Liver (tissue), 9 donors: ENCODE measurements around the gene CROCC2. TPM values are rescaled to one million over a fixed set of nuclear protein-coding genes. Genes with fewer than 3 reads are reported as not detected.

ENCODE experiments used
- DNase-seq: peaks from one replicate; pipeline ENCODE4 v3.0.0-alpha.2; 2017; ENCODE audit warnings: low spot score
- H3K27ac ChIP-seq, 2 donors: one replicate each; pipeline ENCODE4 v1.7.0; 2013; ENCODE audit warnings: inconsistent platforms in 2 of 2, low read length in 2 of 2, control low read depth in 1 of 2, low read depth in 1 of 2, mild to moderate bottlenecking in 1 of 2
- H3K27me3 ChIP-seq, 4 donors: one replicate each; pipeline versions ENCODE4 v1.6.1 to v1.7.0; 2013; ENCODE audit warnings: low read length in 3 of 4, inconsistent platforms in 1 of 4, mild to moderate bottlenecking in 1 of 4, moderate library complexity in 1 of 4; ENCODE audit not compliant: control insufficient read depth in 4 of 4, insufficient read depth in 4 of 4
- H3K36me3 ChIP-seq, 4 donors: one replicate each; pipeline versions ENCODE4 v1.6.1 to v1.7.0; 2013; ENCODE audit warnings: low read length in 3 of 4, mild to moderate bottlenecking in 3 of 4, low read depth in 1 of 4, moderate library complexity in 1 of 4; ENCODE audit not compliant: control insufficient read depth in 4 of 4, insufficient read depth in 3 of 4
- H3K4me1 ChIP-seq, 4 donors: one replicate each; pipeline versions ENCODE4 v1.6.1 to v1.7.0; 2013; ENCODE audit warnings: low read length in 3 of 4, mild to moderate bottlenecking in 3 of 4, moderate library complexity in 1 of 4; ENCODE audit not compliant: control insufficient read depth in 4 of 4, insufficient read depth in 4 of 4
- H3K4me3 ChIP-seq, 3 donors: one replicate each; pipeline versions ENCODE4 v1.6.1 to v1.7.0; 2013; ENCODE audit warnings: low read length in 3 of 3, control low read depth in 1 of 3, low read depth in 1 of 3, mild to moderate bottlenecking in 1 of 3
- H3K9ac ChIP-seq, 2 donors: one replicate each; pipeline ENCODE4 v1.7.0; 2013; ENCODE audit warnings: low read length in 2 of 2, mild to moderate bottlenecking in 2 of 2, moderate library complexity in 2 of 2, control low read depth in 1 of 2, low read depth in 1 of 2
- H3K9me3 ChIP-seq, 4 donors: one replicate each; pipeline versions ENCODE4 v1.6.1 to v1.7.0; 2013; ENCODE audit warnings: low read length in 3 of 4; ENCODE audit not compliant: control insufficient read depth in 4 of 4
- EGR1 ChIP-seq, 2 donors: IDR thresholded peaks; 2 replicates each; pipeline ENCODE4 v1.6.1; 2016 to 2018; ENCODE audit warnings: antibody characterized with exemption in 2 of 2, low read depth in 2 of 2
- FOXA1 ChIP-seq: IDR thresholded peaks from 2 replicates; pipeline ENCODE4 v1.6.1; 2016; ENCODE audit warnings: antibody characterized with exemption
- FOXA2 ChIP-seq: IDR thresholded peaks from 2 replicates; pipeline ENCODE4 v1.6.1; 2016; ENCODE audit warnings: antibody characterized with exemption
- JUND ChIP-seq, 2 donors: IDR thresholded peaks; 2 replicates each; pipeline ENCODE4 v1.6.1; 2016; ENCODE audit warnings: antibody characterized with exemption in 2 of 2
- NR2F2 ChIP-seq: IDR thresholded peaks from 2 replicates; pipeline ENCODE4 v1.6.1; 2016; ENCODE audit warnings: antibody characterized with exemption
- RAD21 ChIP-seq, 2 donors: IDR thresholded peaks; 2 replicates each; pipeline ENCODE4 v1.6.1; 2016; ENCODE audit warnings: antibody characterized with exemption in 2 of 2, mild to moderate bottlenecking in 2 of 2
- RXRA ChIP-seq, 2 donors: IDR thresholded peaks; 2 replicates each; pipeline ENCODE4 v1.6.1; 2017 to 2018; ENCODE audit warnings: antibody characterized with exemption in 2 of 2, mild to moderate bottlenecking in 1 of 2
- SP1 ChIP-seq: IDR thresholded peaks from 2 replicates; pipeline ENCODE4 v1.6.1; 2018; ENCODE audit warnings: antibody characterized with exemption, mild to moderate bottlenecking
- YY1 ChIP-seq: IDR thresholded peaks from 2 replicates; pipeline ENCODE4 v1.6.1; 2016; ENCODE audit warnings: antibody characterized with exemption, mild to moderate bottlenecking
- WGBS: extraction: QIAGEN DNeasy Blood & Tissue Kit; methylation state at CpG from one replicate; pipeline ENCODE4 v1.1.7; 2013; 5-methylcytosine and 5-hydroxymethylcytosine counted together
- polyA plus RNA-seq, 2 donors: library from polyadenylated mRNA; stranded (reverse) in 1 of 2; unstranded in 1 of 2; fragments of 200-250 nt in 1 of 2; fragments of >200 nt in 1 of 2; fragmentation: Nextera tagmentation in 1 of 2; extraction: Ambion mirVana in 1 of 2; gene quantifications; one replicate each; pipeline versions ENCODE4 v1.2.1 to v1.2.3, GENCODE V29; 2013 to 2015
- total RNA-seq, 2 donors: library from RNA; depleted of rRNA; stranded (reverse); fragments of >200 nt; gene quantifications; one replicate each; pipeline ENCODE4 v1.2.3, GENCODE V29; 2014
- TF ChIP-seq, protein P1 (sequence below): IDR thresholded peaks from 2 replicates; pipeline ENCODE4 v1.6.1; 2016; ENCODE audit warnings: antibody characterized with exemption
- TF ChIP-seq, protein P2 (sequence below): IDR thresholded peaks from 2 replicates; pipeline ENCODE4 v1.6.1; 2016; ENCODE audit warnings: antibody characterized with exemption, mild to moderate bottlenecking
- donor health status: healthy.
- donor health status: healthy.
- donor health status: healthy.
- donor health status: healthy.
- donor health status: healthy.

Gene CROCC2
- total and polyA plus RNA-seq, 4 donors, result under 0.01 to 0.13 (median 0.05) TPM

DNA sequence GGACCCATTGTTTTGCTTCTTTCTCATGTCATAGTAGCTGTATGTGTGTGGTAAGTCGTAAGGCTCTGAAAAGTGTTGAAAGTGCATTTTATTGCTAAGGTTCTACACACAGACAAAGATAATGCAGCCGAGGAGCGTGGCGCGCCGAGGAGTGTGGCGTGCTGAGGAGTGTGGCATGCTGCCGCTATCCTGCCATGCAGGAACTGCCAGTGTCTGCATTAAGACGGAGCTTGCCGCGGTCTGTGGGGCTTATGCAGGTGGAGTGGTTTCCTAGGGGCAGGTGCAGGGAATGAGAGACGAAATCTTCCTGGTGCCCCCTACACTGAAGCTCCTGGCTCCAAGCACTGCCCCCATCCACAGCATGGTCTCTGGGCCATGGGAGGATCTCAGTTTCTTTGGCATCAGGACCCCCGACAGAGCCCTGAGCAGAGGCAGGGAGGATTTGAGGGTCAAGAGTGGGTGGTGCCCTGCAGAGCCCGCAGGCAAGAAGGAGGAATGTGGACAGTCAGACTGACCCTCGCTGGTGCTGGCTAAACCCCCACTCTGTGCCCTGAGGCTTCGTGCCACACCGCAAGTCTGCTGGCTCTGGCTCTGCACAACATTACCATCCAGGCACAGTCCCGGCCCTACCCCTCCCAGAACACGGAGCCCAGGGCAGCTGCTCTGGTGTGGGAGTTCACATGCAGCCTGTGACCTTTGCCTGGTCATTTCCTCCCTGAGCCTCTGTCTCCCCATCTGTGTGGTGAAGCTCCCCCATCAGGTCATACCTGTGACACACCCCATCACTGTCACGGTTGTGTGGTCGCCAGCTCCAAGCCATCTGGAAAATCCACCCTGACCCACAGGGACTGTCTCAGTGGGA is 95.5 kb downstream of the CROCC2 start:
- TF ChIP-seq EGR1 (IDR thresholded peaks at IDR 0.05; ENCODE audit: low read depth in 2 of 2), result no peak
- peak in 1 of 2 donors; percentile 25 for TF ChIP-seq RXRA (IDR thresholded peaks at IDR 0.05)
- peaks cover 12 to 43% (median 32%) of the 10 kb centered on the region in 4 donors for H3K4me1 ChIP-seq
- H3K4me3 ChIP-seq, result no peak overlapping the region
- H3K9ac ChIP-seq, result no peak overlapping the region
- WGBS, result 87% methylated on average over 21 of the region's 21 CpGs
- H3K27me3 ChIP-seq, result no peaks in the 10 kb centered on the region
- peaks cover 5 to 10% (median 8%) of the 10 kb centered on the region in 4 donors for H3K9me3 ChIP-seq
- no peak overlapping the region for H3K27ac ChIP-seq
- DNase-seq, result peak; percentile 13
- peaks cover 0 to 9% (median 4%) of the 10 kb centered on the region in 4 donors for H3K36me3 ChIP-seq

DNA sequence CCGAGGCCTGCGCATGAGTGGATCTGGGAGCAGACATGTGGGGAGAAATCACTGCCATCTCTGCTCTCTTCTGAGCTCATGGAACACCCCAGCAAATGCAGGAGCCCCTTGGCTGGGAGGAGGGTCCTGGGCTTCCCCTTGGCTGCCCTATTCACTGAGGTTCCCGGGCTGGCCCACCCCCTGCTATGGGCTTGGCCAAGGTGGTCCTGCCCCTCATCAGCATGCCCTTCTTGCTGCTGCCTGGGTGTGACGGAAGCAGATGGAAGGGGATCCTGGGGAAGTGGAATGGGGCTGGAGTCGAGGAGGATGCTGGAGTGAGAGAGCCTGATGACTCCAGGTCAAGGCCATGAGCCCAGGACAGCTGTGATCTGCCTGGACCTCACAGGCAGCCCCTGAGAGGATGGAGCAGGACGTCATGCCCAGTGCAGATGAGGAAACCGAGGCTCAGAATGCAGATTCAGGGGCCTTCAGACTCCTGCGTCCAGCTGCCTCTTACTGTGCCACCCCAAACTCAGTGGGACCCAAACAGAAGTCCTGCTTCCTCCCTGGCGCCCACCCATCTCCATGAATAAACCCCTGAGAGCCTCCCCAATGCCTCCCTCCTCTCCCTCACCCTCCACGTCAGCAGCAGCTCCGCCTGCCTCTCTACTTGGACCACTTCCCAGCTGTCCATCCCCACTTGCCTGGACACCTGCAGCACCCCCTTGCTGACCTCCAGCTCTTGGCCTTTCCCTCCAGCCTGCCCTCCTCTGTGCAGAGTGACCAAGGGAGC is 96.3 kb downstream of the CROCC2 start:
- H3K9me3 ChIP-seq, result peaks cover 5 to 10% (median 8%) of the 10 kb centered on the region in 4 donors
- peaks cover 8 to 35% (median 24%) of the 10 kb centered on the region in 4 donors for H3K4me1 ChIP-seq
- H3K27ac ChIP-seq, result no peak overlapping the region
- WGBS, result 93% methylated on average over 11 of the region's 11 CpGs
- peak; percentile 16 for DNase-seq
- peaks cover 0 to 9% (median 4%) of the 10 kb centered on the region in 4 donors for H3K36me3 ChIP-seq
- H3K27me3 ChIP-seq, result no peaks in the 10 kb centered on the region
- no peak overlapping the region for H3K4me3 ChIP-seq
- TF ChIP-seq NR2F2, result no peak
- TF ChIP-seq YY1, result no peak
- no peak for TF ChIP-seq FOXA1
- TF ChIP-seq, protein P1, sequence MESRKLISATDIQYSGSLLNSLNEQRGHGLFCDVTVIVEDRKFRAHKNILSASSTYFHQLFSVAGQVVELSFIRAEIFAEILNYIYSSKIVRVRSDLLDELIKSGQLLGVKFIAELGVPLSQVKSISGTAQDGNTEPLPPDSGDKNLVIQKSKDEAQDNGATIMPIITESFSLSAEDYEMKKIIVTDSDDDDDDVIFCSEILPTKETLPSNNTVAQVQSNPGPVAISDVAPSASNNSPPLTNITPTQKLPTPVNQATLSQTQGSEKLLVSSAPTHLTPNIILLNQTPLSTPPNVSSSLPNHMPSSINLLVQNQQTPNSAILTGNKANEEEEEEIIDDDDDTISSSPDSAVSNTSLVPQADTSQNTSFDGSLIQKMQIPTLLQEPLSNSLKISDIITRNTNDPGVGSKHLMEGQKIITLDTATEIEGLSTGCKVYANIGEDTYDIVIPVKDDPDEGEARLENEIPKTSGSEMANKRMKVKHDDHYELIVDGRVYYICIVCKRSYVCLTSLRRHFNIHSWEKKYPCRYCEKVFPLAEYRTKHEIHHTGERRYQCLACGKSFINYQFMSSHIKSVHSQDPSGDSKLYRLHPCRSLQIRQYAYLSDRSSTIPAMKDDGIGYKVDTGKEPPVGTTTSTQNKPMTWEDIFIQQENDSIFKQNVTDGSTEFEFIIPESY, result no peak
- TF ChIP-seq, protein P2, sequence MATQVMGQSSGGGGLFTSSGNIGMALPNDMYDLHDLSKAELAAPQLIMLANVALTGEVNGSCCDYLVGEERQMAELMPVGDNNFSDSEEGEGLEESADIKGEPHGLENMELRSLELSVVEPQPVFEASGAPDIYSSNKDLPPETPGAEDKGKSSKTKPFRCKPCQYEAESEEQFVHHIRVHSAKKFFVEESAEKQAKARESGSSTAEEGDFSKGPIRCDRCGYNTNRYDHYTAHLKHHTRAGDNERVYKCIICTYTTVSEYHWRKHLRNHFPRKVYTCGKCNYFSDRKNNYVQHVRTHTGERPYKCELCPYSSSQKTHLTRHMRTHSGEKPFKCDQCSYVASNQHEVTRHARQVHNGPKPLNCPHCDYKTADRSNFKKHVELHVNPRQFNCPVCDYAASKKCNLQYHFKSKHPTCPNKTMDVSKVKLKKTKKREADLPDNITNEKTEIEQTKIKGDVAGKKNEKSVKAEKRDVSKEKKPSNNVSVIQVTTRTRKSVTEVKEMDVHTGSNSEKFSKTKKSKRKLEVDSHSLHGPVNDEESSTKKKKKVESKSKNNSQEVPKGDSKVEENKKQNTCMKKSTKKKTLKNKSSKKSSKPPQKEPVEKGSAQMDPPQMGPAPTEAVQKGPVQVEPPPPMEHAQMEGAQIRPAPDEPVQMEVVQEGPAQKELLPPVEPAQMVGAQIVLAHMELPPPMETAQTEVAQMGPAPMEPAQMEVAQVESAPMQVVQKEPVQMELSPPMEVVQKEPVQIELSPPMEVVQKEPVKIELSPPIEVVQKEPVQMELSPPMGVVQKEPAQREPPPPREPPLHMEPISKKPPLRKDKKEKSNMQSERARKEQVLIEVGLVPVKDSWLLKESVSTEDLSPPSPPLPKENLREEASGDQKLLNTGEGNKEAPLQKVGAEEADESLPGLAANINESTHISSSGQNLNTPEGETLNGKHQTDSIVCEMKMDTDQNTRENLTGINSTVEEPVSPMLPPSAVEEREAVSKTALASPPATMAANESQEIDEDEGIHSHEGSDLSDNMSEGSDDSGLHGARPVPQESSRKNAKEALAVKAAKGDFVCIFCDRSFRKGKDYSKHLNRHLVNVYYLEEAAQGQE, result no peak
- no peak for TF ChIP-seq EGR1 (IDR thresholded peaks at IDR 0.05; ENCODE audit: low read depth in 2 of 2)
- TF ChIP-seq RAD21 (IDR thresholded peaks at IDR 0.05), result no peak
- no peak for TF ChIP-seq JUND (IDR thresholded peaks at IDR 0.05)
- no peak for TF ChIP-seq SP1
- TF ChIP-seq FOXA2, result no peak
- H3K9ac ChIP-seq, result no peak overlapping the region
